ENCODE measurements around the gene MFAP2. TPM values are rescaled to one million over a fixed set of nuclear protein-coding genes. Genes with fewer than 3 reads are reported as not detected.

The MFAP2 gene
- total RNA-seq, 3 donors from 2014 or later (not counting 1 experiment from before 2014, with no cell fraction given) = 0.15 TPM; not detected in 2

DNA sequence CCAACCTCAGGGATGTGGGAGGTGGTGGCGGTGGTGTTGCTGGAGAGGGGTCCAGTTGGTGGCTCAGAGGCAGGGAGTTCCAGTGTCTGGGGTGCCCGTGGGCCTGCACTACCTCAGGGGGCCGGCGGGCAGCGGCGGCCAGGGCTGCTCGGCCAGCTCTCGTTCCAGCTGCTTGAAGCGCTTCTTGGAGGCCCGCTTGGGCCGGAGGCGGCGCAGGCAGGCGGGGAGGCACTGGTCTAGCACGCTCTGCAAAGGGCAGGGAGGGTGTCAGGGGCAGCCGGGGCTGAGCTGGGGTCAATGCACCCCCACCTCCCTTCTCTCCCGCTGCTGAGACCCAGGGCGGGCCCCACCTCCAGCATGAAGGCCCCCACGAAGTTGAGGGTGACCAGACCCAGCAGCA is 5.7 kb upstream of the MFAP2 start:
- no peak overlapping the region for H3K27ac ChIP-seq (ENCODE audit: low read length)
- peaks cover 16% of the 10 kb centered on the region for H3K36me3 ChIP-seq (ENCODE audit: control insufficient read depth, insufficient read depth, low read length)
- Mint-ChIP-seq H3K4me3 (no peak overlapping the region), H3K27ac (no peak overlapping the region), H3K9me3 (no peaks in the 10 kb centered on the region), H3K36me3 (peaks cover 6% of the 10 kb centered on the region), H3K4me1 (peaks cover 0 to 10% of the 10 kb centered on the region in 2 donors), H3K27me3 (ENCODE audit: low read depth in 2 of 2) (peaks cover 14 to 18% of the 10 kb centered on the region in 2 donors)
- intact Hi-C loops (cut with micrococcal nuclease) = no loop called here
- TF ChIP-seq, protein P1, sequence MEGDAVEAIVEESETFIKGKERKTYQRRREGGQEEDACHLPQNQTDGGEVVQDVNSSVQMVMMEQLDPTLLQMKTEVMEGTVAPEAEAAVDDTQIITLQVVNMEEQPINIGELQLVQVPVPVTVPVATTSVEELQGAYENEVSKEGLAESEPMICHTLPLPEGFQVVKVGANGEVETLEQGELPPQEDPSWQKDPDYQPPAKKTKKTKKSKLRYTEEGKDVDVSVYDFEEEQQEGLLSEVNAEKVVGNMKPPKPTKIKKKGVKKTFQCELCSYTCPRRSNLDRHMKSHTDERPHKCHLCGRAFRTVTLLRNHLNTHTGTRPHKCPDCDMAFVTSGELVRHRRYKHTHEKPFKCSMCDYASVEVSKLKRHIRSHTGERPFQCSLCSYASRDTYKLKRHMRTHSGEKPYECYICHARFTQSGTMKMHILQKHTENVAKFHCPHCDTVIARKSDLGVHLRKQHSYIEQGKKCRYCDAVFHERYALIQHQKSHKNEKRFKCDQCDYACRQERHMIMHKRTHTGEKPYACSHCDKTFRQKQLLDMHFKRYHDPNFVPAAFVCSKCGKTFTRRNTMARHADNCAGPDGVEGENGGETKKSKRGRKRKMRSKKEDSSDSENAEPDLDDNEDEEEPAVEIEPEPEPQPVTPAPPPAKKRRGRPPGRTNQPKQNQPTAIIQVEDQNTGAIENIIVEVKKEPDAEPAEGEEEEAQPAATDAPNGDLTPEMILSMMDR (IDR thresholded peaks at IDR 0.05) = no peak
- H3K4me1 ChIP-seq (ENCODE audit: control insufficient read depth, insufficient read depth, low read length) = no peaks in the 10 kb centered on the region
- no peak overlapping the region for H3K4me3 ChIP-seq (ENCODE audit: low read length)
- WGBS (ENCODE audit: insufficient coverage) = 93% methylated on average over 19 of the region's 19 CpGs
- DNase-seq (no peak), ATAC-seq (no peak)
- H3K27me3 ChIP-seq (ENCODE audit: control insufficient read depth, insufficient read depth, low read length) = peaks cover 1% of the 10 kb centered on the region
- no peaks in the 10 kb centered on the region for H3K9me3 ChIP-seq (ENCODE audit: control insufficient read depth, insufficient read depth, low read length)

DNA sequence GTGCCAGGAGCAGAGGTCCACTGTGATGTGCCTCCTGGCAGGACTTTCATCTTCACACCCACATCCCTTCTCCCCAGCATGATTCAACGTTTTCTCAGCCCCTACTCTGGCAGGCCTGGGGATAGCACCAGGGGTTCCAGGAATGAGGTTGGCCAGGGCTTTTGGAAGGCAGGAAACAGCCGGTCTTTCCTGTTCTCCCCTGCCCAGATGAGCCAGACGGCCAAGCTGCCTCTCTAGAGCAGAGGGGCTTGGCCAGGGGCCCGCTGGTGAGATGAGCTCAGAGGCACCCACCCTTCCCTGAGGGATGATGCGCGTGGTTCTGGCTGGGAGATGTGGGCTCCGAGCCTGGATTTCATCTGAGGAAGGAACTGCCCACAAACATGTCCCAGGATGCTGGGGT is 4.3 kb upstream of the MFAP2 start:
- no peak overlapping the region for H3K27ac Mint-ChIP-seq
- no peak for ATAC-seq

DNA sequence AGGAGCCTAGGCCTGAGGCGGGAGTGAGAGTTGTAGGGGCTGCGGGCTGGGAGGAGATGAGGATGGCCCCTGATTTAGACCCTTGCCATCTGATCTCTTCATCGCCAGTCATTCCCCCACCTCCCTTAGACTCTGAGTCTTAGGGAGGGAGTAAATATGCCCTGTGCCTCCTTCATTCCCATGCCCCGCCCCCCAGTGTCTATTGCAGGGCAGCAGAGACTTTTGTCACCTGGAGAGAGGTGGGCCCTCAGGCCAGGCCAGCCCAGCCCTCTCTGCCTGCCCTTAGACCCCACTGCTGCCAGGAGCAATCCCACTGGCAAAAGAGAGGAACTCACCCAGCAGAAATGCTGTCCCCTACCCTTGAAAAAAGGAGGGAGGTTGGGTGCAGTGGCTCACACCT is 3.2 kb upstream of the MFAP2 start:
- Histone ChIP-seq H3K4me1 (ENCODE audit: control insufficient read depth, insufficient read depth, low read length) (peaks cover 7% of the 10 kb centered on the region), H3K36me3 (ENCODE audit: control insufficient read depth, insufficient read depth, low read length) (peaks cover 10% of the 10 kb centered on the region), H3K27me3 (ENCODE audit: control insufficient read depth, insufficient read depth, low read length) (peaks cover 10% of the 10 kb centered on the region), H3K4me3 (ENCODE audit: low read length) (no peak overlapping the region), H3K9me3 (ENCODE audit: control insufficient read depth, insufficient read depth, low read length) (no peaks in the 10 kb centered on the region), H3K27ac (ENCODE audit: low read length) (no peak overlapping the region)
- intact Hi-C loops (cut with micrococcal nuclease) = no loop called here
- H3K9me3 Mint-ChIP-seq = no peaks in the 10 kb centered on the region
- H3K4me1 Mint-ChIP-seq = peaks cover 0 to 15% of the 10 kb centered on the region in 2 donors
- TF ChIP-seq, protein P1 (IDR thresholded peaks at IDR 0.05) = no peak
- H3K36me3 Mint-ChIP-seq = peaks cover 6% of the 10 kb centered on the region
- WGBS (ENCODE audit: insufficient coverage) = 90% methylated on average over 3 of the region's 4 CpGs
- H3K27me3 Mint-ChIP-seq (ENCODE audit: low read depth in 2 of 2) = peaks cover 20 to 27% of the 10 kb centered on the region in 2 donors
- DNase-seq (no peak), ATAC-seq (no peak)
- no peak overlapping the region for H3K4me3 Mint-ChIP-seq
- no peak overlapping the region for H3K27ac Mint-ChIP-seq

More for the DNA sequence above, 4.3 kb upstream of the MFAP2 start:
- Histone ChIP-seq H3K36me3 (ENCODE audit: control insufficient read depth, insufficient read depth, low read length) (peaks cover 10% of the 10 kb centered on the region), H3K27me3 (ENCODE audit: control insufficient read depth, insufficient read depth, low read length) (peaks cover 6% of the 10 kb centered on the region), H3K4me1 (ENCODE audit: control insufficient read depth, insufficient read depth, low read length) (peaks cover 7% of the 10 kb centered on the region), H3K27ac (ENCODE audit: low read length) (no peak overlapping the region), H3K9me3 (ENCODE audit: control insufficient read depth, insufficient read depth, low read length) (no peaks in the 10 kb centered on the region), H3K4me3 (ENCODE audit: low read length) (no peak overlapping the region)
- Mint-ChIP-seq H3K36me3 (peaks cover 6% of the 10 kb centered on the region), H3K4me1 (peaks cover 0 to 15% of the 10 kb centered on the region in 2 donors), H3K27me3 (ENCODE audit: low read depth in 2 of 2) (peaks cover 20 to 27% of the 10 kb centered on the region in 2 donors), H3K4me3 (no peak overlapping the region), H3K9me3 (no peaks in the 10 kb centered on the region)
- no peak for DNase-seq
- intact Hi-C loops (cut with micrococcal nuclease) = no loop called here
- TF ChIP-seq, protein P1 (IDR thresholded peaks at IDR 0.05) = no peak
- WGBS (ENCODE audit: insufficient coverage) = 57% methylated on average over 7 of the region's 7 CpGs

DNA sequence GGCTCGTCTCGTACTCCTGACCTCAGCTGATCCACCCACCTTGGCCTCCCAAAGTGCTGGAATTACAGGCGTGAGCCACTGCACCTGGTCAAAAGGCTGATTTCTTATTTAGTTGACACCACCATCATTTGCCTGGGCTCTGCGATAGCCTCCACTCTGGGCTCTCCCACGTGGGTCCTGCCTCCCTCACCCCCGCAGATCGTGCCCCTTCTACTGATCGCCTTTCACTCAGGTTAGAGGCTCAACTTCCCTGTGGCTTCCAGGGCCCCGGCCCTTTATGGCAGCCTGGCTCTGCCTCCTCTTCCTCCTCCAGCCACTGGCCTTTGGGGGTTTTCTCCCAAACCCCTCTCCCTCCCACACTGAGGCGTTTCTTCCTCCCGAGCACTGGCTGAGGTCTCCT is 2.5 kb upstream of the MFAP2 start:
- peaks cover 0 to 15% of the 10 kb centered on the region in 2 donors for H3K4me1 Mint-ChIP-seq
- Histone ChIP-seq H3K4me3 (ENCODE audit: low read length) (no peak overlapping the region), H3K27me3 (ENCODE audit: control insufficient read depth, insufficient read depth, low read length) (peaks cover 10% of the 10 kb centered on the region), H3K9me3 (ENCODE audit: control insufficient read depth, insufficient read depth, low read length) (no peaks in the 10 kb centered on the region), H3K4me1 (ENCODE audit: control insufficient read depth, insufficient read depth, low read length) (peaks cover 7% of the 10 kb centered on the region), H3K36me3 (ENCODE audit: control insufficient read depth, insufficient read depth, low read length) (peaks cover 6% of the 10 kb centered on the region), H3K27ac (ENCODE audit: low read length) (no peak overlapping the region)
- H3K9me3 Mint-ChIP-seq = no peaks in the 10 kb centered on the region
- TF ChIP-seq, protein P1 (IDR thresholded peaks at IDR 0.05) = no peak
- peaks cover 20 to 27% of the 10 kb centered on the region in 2 donors for H3K27me3 Mint-ChIP-seq (ENCODE audit: low read depth in 2 of 2)
- peaks cover 6% of the 10 kb centered on the region for H3K36me3 Mint-ChIP-seq
- intact Hi-C loops (cut with micrococcal nuclease) = no loop called here
- WGBS (ENCODE audit: insufficient coverage) = 79% methylated on average over 11 of the region's 11 CpGs
- H3K27ac Mint-ChIP-seq = no peak overlapping the region
- no peak overlapping the region for H3K4me3 Mint-ChIP-seq
- DNase-seq (no peak), ATAC-seq (no peak)

All from natural killer cell (primary cell).